ENCODE data around the gene ICAM3.

Gene ICAM3

DNA sequence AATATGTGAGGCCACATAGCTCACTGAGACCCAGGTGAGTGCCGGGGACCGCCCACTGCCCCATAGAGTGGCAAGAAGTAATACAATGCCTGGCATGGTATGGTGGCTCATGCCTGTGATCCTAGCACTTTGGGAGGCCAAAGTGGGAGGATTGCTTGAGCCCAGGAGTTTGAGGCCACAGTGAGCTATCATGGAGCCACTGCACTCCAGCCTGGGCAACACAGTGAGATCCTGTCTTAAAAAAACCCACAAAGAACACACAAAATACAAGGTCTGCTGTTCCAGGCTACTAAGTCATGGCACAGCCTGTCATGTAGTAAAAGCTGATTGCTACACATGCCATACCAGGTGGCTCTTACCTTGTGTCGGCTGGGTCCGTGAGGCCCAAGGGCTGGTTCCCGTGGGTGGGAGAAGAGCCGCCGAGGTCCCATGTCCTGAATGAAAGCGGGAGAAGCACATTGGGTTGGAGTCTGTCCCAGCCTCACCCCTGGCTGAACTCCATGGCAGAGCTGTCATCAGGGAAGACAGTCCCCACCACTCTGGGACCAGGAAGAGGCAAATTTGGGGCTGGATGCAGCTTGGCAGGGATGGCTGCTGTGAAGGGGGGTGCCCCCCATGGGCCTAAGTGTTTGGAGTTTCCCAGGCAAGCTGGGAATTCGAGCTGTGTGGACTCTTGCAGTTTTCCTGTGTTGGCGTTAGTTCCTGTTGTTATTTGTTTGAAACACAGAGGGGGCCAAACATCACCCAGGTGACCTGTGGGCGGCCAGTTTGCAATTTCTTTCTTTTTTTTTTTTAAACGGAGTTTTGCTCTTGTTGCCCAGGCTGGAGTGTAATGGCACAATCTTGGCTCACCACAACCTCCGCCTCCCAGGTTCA is 20.4 kb downstream of the ICAM3 start:
- DNase-seq = no peak

DNA sequence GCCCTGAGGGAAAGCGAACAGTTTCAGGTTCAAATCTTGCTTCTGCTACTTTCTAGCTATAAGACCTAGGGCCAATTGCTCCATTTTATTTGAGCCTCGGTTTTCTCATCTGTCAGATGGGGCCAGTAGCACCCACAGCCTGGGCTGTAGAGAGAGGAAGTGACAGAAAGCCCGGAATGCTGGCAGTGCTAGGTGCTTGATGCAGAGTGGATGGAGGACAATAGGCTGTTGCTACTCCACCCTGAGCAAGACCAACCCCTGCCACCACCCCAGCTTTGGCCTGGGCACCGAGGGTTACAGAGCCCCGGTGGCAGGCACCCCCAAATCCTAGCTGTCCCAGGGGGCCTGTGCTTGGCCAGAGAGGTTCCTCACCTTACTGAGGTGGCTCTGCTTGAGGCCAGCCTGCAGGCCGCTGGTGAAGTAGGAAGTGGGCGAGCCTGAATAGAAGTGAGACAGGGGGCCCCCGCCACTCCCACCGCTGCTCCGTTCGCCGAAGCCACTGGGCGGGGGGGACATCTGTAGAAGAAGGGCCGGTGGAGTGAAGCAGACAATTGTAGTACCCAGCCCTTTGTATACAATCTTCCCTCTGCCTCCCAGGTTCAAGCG is 21.5 kb downstream of the ICAM3 start:
- no peak for DNase-seq

DNA sequence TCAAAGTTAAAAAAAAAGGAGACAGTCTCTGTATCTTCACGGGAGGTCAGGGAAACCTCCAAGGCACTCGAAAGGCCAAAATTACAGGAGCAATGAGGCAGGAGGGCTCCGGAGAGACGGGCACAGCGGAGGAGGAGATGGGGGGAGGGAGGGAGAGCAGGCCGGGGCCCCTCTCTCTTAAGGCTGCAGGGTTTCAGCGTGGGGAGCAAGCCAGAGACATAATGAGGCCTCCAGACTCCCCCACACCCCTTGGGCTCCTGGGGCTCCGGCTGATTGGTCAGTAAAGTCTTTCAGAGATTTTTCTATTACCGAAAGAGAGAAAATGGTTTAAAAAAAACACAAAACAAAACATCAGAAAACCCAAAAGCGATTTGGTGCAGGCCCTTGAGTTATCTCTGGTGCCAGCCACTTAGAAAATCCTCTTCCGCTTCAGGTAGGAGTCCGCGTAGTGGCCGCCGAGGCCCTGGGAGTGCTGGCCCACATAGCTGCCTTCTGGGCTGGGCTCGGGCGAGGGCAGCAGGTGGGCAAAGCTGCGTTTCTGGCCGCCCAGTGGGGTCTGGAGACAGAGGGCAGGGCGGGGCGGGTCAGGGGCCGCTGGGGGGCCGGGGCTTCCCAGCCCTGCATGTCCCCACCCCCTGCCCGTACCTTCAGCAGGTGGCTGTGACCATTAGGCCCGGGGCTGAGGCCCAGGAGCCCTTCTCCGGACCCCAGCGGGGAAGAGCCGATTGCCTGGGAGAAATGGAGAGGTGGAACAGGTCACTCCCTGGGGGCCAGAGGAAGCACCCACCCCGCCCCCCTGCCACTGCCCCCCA is 22.2 kb downstream of the ICAM3 start:
- no peak for DNase-seq

DNA sequence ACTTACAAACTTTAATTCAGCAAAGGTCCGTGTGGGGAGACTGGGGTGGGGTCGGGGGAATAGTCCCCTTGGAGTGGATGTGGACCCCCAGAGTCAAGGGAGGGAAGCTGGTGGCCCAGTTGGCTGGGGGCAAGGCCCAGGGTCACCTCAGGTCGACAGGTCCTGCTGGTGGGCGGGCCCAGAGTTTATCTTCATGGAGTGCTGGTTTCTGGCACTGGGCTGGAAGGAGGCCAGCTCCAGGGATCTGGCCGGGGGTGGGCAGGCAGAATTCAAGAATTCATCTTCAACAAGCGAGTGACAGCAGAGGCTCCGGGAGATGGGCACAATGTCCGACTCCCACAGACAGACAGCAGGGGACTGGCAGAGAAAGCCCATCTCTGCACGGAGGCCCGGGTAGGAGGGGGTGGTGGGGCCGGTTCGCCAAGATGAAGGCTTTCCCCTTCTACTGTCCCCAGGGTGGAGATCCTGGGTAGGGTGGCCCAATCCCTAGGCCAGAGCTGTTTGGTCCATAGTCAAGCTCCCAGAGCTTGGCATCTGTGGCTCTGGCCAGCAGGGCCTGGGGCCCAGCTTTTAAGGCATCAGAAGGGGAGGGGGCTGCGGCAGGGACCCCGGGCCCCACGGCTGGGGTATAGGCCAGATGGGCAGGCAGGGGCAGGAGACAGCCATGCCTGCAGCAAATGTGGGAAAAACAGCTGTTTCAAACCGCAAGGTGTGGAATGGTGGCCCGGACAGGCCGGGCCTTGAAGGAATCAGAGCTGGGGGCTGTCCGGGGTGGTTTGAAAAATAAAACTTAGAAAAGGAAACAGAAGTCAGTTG is 23.0 kb downstream of the ICAM3 start:
- DNase-seq = no peak

DNA sequence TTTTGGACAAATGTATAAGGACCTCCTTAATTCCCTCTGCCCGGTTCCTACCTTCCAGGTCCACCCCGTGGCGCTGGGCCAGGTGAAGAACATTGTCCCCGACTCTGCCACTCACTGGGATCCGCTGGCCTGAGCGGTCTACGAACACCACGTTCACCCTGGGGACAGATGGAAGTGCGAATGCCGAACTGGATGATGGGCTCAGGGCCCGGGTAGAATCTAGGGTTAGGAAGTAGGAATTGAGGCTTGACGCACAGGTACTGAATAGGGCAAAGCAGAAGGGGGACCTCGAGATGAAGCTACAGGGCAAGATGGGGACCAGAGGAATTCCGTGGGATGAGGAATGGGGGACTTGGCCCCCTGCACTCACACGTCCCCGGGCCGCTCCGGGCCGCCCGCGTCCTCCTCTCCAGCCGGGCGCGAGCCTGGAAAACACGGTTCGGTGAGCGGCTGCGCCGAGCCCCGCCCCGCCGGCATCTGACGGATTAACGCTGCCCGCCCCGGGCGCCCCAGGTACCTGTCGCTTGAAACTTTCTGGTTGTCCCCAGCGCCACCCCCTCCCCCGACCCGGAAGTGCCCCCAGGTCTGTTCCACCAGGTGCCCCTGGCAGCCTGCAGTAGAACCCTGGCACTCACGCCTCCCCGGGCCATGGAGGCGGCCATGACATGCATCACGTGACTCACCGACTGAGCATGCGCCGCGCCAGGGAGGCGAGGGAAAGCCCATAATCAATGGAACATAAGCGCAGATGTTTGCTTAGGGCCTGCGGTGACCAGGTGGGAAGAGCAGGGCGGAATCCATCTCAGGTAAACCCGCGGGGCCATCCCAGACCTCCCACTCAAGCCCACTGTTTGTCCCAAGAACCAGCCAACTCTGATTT is 23.8 kb downstream of the ICAM3 start, which contains the start of gene FDX2:
Gene FDX2 (minus strand): TSS at position 681 of the 880 bp plus-strand sequence. CDS start 19 bp downstream, at position 662.
- peak; percentile 89 for DNase-seq

DNA sequence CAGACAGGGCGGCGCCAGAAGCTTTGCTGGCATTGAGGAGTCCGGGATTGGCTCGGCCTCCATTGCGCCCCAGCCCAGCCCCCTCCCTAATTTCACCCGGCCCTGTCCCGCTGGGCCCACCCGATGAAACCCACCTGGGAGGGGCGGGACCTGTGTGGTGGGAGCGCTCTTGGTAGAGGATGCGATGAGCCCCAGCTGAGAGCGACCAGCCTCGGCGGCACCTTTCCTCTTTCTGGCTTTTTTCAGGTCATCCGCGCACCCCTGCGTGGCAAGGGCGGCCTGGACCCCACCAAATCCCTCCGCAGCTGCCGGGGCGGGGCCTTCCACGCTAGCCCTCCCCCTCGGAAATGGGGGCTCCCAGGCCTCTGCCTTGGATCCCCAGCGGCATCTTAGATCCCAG is 30.0 kb downstream of the ICAM3 start, which contains the start of gene ZGLP1:
Gene ZGLP1 (minus strand): TSS at position 393 of the 400 bp plus-strand sequence.
- DNase-seq = no peak

DNA sequence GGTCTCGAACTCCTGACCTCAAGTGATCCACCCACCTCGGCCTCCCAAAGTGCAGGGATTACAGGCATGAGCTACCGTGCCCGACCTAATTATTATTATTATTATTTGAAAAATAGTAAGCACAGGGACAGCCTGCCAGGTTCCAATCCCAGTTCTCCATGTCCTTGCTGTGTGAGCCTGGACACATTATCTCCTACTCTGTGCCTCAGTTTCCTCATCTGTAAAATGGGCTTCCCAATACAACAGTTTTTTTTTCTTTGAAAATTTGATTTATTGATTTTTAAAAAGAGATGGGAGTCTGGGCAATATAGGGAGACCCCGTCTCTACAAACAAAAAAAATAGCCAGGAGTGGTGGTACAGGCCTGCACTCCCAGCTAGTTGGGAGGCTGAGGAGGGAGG is 33.1 kb downstream of the ICAM3 start:
- DNase-seq = no peak

DNA sequence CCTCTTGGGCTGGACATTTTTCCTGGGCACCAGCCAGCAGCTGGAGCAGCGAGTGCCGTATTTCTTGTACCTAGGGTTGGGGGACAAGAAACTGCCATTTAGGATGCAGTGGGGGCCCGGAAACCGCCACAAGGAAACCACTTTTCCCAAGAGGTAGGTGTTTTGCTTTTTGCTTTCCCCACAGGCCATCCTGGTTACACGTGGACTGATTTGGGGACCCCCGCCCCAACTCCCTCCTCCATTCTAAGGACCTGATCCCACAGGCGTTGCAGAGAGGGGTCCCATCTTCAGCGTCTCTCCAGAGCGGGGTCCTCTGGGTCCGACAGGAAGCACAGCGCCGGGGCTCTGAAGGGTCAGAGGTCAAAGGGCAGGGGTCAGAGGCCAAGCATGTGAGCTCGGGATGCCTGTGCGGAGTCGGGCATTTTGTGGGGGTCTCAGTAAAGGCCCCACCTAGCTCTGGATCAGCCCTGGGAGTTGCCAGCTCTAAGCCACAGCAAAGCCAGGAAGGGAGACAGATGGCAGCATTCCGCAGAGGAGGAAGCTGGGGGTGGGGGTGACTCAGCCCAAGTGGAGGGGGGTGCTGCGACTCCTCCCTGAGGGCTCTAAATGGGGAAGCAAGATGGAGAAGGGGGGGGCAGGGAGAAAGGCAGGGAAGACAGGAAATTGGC is 34.2 kb downstream of the ICAM3 start:
- no peak for DNase-seq

DNA sequence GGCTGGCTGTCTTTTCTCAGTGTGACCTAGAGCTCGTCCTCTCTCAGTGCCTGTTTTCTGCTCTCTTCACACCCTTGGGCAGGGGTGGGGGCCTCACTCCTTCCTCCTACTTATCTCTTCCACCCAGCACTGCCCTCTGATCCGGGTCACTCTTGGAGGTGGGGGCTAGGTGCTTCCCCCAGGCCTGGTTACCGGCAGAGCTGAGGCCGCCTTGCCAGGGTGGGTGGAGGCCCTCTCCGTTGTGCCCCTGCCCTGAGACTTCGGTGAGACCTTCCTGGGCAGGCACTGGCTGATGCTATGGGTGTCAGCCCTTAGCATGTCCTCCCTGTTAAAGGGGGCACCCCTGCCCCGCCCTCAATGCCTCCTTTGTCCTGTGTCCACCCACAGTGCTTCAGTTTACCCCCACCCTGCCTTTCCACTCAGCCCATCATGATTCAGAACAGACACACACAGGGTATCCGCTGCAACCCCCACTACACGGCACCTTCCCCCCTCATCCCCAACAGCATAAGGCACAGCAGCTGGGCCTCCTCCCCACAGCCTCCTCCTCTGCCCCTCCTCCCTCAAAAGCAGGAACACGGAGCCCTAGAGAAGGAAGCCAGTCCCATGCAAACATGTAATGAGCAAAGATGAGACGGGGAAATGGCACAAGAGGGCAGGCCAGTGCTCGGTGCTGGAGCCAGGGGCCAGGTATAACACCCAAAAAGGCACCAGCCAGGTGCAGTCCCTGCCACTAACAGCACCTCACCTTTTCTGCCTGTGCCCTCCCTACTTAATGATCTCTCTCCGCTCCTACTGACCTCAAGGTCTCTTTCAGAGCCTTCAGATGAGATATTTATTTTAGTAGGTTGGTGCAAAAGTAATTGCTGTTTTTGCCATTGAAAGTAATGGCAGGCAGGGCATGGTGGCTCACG is 39.6 kb downstream of the ICAM3 start:
- DNase-seq = no peak

DNA sequence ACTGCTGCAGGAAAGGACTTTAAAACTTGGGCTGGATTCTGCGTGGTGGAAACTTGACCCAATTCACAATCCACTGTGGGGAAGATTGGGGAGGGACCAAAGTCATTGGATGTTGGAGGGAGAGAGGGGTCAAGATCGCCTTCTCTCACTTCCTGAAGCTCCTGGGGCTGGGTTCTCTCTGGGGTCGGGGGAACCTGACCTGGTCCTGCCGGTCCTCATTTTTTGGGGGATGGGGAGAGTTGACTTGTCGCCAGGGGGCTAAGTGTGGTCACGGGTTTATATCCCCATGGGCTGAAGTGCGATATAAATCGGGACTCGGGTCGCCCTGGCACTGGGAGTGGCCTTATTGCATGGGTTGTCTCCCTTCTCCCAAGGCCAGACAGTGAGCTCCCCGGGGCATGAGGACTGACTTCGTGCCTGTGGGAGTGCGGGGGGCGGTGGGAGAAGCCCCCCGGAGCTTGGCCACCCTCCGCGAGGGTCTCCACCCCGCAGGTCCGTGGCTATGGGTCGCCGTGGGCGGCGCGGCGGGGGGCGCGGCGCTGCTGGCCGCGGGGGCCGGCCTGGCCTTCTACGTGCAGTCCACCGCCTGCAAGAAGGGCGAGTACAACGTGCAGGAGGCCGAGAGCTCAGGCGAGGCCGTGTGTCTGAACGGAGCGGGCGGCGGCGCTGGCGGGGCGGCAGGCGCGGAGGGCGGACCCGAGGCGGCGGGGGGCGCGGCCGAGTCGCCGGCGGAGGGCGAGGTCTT is 43.4 kb downstream of the ICAM3 start:
- DNase-seq = no peak

DNA sequence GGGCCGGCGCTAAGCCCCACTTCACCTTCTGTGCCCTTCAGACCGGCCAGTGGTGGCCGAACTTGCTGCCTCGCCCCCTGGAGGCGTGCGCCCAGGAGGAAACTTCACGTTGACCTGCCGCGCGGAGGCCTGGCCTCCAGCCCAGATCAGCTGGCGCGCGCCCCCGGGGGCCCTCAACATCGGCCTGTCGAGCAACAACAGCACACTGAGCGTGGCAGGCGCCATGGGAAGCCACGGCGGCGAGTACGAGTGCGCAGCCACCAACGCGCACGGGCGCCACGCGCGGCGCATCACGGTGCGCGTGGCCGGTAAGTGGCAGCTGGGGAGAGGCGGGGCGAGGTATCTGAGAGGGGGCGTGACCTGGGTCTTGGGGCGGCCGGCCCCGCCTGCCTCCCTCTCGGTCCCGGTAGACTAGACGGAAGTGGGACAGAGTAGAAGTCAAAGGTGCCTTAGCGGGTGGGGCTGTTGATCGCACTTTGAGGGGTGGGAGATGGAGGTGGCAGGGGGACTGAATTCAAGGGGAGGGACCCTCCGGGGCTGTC is 44.0 kb downstream of the ICAM3 start:
- DNase-seq = no peak

DNA sequence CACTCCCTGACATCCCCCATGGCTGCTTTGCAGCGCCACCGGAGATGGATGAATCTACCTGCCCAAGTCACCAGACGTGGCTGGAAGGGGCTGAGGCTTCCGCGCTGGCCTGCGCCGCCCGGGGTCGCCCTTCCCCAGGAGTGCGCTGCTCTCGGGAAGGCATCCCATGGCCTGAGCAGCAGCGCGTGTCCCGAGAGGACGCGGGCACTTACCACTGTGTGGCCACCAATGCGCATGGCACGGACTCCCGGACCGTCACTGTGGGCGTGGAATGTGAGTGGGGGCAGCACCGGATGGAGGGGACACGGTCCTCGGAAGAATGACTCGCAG is 45.1 kb downstream of the ICAM3 start:
- no peak for DNase-seq

DNA sequence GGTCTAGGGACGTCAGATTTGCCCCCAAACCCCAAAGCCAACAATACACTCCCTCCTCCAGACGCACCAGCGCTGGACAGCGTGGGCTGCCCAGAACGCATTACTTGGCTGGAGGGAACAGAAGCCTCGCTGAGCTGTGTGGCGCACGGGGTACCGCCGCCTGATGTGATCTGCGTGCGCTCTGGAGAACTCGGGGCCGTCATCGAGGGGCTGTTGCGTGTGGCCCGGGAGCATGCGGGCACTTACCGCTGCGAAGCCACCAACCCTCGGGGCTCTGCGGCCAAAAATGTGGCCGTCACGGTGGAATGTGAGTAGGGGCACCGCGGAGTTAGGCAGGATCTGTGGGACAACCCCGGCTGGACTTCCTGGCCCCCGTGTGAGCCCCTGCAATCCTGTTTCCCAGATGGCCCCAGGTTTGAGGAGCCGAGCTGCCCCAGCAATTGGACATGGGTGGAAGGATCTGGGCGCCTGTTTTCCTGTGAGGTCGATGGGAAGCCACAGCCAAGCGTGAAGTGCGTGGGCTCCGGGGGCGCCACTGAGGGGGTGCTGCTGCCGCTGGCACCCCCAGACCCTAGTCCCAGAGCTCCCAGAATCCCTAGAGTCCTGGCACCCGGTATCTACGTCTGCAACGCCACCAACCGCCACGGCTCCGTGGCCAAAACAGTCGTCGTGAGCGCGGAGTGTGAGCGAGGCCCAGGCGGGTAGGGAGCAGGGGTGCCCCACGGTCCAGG is 45.6 kb downstream of the ICAM3 start:
- no peak for DNase-seq

DNA sequence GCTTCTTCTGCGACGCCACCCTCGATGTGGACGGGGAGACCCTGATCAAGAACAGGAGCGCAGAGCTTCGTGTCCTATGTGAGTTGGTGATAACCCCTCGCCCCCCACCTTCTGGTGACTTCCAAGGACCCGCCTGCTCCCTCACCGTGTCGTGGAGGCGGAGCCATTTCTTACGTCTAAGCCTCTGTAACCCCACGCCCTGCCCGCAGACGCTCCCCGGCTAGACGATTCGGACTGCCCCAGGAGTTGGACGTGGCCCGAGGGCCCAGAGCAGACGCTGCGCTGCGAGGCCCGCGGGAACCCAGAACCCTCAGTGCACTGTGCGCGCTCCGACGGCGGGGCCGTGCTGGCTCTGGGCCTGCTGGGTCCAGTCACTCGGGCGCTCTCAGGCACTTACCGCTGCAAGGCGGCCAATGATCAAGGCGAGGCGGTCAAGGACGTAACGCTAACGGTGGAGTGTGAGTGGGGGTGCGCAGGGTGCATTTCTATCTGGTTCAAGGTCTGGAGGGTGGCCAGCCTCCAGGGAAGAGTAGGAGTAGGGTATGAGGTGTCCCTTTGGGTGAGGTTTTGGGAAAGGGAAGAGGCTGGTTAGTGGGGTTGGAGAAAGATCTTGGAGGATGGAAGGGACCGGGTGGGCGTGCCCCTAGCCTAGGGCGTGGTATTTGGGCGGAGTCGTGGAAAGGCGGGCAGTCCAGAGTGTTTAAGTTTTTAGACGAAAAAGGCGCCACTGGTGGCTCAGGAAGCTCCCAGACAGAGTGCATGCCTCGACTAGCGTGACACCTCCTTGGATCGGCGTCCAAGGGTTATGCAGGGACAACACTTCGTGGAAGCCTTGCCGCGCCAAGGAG is 46.4 kb downstream of the ICAM3 start:
- no peak for DNase-seq

DNA sequence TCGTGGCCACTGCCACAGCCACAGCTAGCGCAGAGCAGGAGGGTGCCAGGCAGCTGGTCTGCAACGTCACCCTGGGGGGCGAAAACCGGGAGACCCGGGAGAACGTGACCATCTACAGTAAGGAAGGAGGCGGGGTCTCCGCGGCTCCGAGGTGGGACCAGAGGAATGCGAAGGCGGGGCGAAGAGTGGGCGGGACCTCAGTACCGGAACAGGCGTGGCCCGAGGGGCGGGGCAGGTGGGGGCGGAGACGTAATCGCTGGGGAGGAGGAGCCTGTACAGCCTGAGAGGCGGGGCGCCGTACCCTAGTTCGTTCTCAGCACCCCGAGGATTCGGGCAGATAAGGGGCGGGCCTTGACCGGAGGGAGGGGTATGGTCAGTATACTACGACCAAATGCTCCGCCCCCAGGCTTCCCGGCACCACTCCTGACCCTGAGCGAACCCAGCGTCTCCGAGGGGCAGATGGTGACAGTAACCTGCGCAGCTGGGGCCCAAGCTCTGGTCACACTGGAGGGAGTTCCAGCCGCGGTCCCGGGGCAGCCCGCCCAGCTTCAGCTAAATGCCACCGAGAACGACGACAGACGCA is 47.1 kb downstream of the ICAM3 start:
- peak; percentile 36 for DNase-seq

DNA sequence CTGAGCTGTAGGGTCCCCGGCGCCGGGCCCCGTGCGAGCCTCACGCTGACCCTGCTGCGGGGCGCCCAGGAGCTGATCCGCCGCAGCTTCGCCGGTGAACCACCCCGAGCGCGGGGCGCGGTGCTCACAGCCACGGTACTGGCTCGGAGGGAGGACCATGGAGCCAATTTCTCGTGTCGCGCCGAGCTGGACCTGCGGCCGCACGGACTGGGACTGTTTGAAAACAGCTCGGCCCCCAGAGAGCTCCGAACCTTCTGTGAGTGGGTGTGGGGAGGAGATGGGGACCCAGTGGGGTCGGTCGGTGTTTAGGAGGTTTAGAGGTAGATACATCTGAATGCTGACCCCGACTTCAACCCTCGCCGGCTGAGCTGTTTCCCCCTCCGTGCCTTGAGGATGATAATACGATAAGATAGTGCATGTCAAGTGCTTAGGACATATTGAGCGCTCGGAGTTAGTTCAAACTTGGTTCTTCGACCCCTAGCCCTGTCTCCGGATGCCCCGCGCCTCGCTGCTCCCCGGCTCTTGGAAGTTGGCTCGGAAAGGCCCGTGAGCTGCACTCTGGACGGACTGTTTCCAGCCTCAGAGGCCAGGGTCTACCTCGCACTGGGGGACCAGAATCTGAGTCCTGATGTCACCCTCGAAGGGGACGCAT is 47.7 kb downstream of the ICAM3 start:
- DNase-seq = no peak

Data from NCI-H774 (cell line).